GM19372 (cell line): ENCODE measurements around the gene CTNNA1.

Experiments used
- ATAC-seq: cut with Tn5 transposase; IDR thresholded peaks from one replicate; pipeline ENCODE4 v1.9.1; 2021; ENCODE audit warnings: mild to moderate bottlenecking, low read depth, moderate library complexity; ENCODE audit not compliant: unreplicated experiment

Gene CTNNA1

DNA sequence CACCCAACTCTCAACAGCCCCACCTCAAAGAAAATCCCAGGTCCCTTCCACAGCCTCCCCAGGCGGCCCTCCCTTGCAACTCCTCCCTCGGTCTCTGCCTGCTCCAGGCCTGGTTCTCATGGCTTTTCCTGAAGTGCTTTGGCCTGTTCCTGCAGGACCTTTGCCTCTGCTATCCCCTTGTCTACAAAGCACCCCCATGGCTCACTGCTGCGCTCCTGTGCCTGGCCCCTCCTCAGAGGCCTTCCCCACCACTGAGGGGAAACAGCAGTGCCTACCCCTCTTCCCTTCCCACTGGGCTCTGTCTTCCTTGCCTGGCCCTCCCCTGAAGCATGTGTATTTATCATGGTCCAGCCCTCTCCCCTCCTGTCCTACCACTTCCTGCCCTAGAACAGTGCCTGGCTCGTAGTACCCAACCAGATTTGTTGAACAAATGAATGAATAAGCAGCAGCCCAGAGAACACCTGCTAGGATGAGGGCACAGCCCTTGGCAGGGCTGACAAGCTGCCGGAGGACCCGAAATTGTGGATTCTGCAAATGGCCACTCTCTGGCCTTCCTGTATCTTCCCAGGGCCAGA, 190.5 kb downstream of the CTNNA1 start:
- no peak for ATAC-seq

DNA sequence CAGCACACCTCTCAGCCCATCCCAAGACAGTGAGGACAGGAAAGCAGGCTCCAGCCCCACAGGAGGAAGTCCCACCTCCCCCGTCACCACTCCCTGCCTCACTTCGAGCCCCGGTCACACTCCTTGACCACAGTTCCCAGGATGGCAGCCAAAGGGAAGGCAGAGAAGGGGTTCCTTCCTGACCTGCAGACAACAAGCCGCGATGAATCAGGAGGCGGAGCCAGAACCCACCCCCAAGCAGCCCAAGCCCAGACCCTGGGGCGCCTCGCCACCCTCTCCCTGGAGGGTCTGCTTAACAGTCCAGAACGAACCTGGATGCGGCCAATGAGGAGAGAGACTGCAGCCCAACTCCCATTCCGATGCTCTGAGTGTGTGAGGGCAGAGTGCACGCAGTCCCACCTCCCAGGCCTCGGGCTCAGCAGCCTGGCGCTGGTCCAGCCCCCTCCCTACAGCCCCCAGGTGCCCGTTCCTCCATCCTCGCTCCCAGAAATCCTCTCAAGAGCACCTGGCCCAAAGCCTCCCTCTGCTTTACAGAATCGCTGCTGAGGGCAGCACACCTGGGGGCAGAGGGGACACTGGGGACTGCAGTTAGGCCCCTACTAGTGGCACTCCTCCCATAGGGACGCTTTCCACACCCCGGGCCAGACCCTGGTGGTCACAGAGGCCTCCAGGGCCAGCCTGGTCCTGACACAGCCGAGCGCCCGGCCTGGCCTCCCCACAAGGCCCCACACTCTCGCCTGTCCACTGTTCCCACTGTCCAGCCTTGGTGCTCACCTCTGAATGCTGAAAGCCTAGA, 191.5 kb downstream of the CTNNA1 start:
- ATAC-seq = no peak

DNA sequence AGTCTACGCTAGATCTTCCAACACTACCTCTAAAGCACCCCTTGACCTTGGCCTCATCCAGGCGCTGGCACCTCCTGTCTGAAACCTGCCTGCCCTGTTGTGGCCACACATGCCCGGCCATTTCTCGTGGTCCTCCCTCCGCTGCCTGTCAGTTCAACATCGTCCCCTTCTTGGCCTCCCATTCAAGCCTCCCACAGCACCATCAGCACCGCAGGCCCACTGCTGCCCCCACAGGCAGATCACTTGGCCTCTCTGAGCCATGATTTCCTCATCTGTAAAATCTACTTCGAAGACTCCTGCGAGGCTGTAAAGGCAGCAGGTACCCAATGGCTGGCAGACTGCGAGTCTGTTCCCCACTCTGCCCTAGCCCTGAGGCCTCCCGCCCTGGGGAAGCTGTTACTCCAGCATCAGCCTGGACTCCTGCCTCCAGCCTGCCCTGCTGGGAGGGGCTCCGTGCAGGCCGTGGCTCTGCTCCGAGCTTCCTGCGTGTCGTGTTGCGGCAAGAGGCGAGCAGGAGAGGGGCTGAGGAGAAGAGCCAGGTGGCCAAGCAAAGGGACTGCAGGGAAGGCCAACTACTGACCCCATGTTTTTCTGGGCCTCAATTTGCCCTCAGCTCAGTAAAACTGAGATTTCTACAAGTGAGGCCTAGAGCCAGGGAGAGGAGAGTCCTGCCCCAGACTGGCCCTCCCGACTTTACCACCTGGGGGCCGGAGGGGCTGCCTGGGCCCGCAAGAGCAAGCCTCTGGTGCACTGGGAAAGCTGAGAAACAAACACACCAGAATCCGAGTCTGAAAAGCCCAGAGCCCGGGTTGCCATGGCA, 192.4 kb downstream of the CTNNA1 start:
- no peak for ATAC-seq

DNA sequence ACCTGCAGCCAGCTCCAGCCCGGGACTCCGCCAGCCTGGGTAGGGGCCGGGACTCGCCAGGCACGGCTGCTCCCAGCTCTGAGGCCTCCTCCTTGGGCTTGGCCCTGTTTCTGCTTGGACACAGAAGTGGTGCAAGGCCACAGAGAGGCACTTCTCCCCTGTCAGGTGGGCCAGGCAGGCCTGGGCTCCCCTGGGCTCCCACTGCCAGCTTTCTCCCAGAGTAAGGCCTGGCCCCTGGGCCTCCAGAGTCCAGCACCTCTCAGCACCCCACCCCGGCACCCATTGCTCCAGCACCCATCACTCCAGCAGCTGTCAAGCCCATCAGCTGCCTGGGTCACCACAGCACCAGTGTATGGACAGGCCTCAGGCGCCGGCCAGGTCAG, 193.0 kb downstream of the CTNNA1 start:
- no peak for ATAC-seq

DNA sequence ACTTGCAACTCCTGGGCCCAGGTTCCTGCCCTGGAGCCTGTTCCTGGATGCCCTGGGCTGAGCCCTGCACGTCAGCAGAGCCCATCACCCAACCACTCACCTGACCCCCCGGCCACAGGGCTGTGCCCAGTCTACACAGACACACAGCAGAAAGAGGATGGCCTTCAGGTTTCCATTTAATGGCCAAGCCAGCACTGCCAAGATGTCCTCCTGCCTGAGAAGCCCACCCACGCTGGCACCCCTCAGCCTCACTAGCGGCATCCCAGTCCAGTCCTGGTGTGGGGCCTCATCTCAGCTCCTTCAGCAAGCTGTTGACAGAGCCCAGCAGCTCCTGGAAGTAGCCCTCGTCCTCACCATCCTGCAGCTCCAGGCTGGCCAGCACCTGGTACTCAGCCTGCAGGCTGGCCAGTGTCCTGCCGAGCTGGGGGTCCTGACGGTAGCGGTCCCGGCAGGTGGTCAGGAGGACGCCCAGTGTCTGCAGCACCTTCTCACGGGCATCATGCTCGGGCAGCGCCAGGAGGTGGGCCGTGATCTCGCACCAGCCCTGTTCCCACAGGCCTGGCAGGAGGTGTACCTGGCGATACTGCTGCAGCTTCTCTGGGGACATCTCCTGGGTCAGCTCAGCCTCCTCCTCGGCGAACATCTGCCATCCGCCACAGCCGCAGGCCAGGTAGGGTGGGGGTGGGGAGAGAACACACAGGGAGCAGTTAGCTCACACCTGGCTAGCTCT, 193.8 kb downstream of the CTNNA1 start:
- no peak for ATAC-seq

DNA sequence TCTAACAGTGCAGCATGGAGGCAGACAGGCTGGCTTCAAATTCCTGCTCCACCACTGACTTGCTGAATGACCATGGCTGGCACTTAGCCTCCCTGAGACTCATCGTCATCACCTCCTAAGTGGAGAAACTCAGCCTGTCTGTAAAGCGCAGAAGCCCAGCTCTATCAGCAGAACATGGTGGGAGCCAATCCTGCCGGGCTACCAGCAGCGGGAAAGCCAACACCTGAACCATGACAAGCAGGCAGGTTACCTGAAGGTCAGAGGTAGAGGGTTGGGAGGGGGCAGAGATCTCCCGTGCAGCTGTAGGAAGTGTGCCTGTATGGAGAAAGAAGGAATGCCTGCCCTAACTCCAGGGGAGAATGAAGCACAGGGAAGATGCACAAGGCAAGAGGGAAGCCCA, 194.6 kb downstream of the CTNNA1 start:
- ATAC-seq = no peak

DNA sequence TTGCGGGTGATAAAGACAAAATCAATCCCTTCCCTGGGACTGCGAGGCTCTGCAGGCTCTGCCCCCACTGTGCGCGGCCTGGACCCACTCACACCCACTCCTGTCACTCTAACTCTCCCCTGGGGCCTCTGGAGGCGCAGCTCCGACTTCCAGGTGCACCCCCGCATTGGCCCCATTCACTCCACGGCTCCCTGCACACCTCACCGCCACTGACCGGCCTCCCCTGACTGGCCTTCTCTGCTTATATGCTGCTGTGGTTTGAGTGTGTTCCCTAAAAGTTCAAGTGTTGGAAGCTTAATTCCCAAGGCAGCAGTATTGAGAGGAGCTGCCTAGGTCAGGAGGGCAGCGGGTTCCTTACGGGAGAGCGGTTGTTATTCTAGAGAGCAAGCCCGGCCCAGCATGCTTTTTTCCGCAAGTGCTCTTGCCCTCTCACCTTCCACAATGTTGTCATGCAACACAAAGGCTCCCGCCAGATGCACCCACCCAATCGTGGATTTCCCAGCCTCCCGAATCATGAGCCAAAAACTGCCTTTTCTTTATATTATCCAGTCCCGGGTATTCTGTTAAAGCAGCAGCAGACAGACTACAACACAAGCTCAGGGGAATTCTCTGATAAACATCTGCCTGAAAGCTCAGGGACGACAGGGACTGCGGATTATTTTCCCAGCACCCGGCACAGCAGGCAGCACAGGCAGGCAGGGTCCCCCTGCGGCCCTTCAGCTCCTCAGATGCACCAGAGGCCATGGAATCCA, 195.4 kb downstream of the CTNNA1 start:
- ATAC-seq = no peak

DNA sequence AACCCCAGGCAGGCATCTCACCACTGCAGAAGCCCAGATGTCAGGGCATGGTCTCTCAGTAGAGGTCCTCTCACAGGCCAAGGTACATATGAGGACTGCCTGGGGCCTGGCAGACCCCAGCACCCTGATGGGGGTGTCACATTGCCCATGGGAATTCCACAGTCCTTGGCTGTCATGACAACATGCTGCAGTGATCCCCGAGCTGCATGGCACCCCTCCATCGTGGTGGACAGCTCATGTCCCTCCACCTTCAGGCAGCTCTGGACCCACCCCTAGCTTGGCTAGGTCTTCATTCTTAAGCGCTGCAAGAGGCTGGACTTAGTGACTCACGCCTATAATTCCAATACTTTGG, 196.0 kb downstream of the CTNNA1 start:
- no peak for ATAC-seq

DNA sequence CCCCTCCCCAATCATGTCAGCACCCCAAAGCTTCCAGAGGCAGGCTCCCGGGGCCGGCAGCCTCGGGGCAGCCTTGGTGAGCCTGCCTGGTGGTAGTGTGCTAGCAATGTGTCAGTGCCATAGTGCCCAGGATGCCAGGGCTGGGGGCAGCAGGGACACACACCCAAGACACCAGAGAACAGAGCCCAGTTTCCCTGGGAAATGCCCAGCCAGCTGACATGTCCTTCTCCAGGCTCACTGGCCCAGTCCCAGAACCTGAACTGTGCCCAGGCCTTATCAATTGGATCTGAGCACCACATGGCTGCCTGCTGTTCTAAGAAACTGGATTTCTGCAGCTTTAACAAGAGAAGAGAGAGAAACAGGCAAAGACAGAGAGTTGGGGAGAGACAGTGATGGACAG, 196.8 kb downstream of the CTNNA1 start:
- ATAC-seq = no peak

DNA sequence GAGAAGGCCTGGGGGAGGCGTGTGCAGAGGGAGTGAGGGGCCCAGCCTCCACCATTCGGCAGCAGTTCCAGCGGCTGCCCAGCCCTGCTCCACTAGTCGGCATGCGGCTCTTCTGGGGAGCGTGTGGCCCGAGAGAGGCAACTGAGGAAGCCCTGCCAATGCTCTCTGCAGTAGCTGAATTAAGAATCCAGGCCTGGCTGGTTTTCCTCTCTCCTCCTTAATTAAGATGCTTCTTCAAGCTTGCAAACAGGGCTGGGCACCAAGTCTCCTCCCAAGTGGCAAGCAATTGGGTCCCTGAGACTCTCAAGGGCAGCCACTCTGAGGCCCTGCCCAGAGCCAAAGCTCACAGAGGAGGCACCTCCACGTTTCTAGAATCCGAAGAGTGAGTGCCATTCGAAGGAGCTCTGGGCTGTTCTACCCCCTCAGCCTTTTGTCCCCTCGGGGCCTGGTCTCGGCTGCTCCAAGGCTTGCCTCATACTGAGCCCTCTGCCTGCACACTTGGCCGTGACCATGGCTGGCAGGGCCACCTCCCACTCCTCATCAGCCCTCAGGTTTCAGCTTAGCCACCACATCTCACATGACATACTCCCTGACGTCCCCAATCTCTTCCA, 197.3 kb downstream of the CTNNA1 start:
- ATAC-seq = no peak

DNA sequence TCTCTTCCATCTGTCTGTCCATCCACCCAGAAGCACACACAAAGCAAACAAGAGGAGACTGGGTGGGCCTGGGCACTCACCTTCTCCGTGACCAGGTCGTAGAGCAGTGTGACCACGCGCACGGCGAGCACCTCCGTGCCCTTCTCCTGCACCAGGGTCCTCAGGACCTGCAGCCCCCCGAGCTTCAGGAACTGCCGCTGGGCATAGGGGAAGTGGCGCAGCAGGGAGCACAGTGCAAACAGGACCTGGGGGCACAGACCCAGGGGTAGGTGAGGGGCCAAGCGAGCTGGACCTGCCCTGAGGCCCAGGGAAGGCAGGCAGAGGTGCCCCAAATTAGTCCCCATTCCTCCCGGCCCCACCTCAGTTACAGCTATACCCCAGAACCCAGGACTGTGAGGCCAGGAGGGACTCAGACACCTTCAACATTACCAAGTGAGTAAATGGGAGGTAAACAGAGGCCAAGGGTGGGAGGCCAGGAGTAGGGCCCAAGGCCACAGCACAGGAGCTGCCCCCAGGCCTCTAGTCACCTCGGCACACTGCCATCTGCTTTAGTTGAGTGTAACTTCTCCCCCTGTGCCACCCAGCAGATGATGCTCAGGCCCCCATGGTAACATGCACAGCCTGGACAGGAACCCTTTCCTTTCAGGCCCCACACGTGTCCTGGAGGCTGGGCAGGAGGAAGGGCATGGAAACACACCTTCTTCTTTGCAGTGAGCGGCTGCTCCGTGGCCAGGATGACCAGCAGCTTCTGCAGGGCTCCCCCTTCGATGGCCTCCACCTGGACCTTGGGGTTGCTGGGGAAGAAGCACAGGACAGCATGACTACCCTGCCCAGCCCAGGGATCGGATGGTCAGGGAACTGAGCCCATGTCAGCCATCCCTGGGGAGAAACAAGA, 198.1 kb downstream of the CTNNA1 start:
- ATAC-seq = no peak

DNA sequence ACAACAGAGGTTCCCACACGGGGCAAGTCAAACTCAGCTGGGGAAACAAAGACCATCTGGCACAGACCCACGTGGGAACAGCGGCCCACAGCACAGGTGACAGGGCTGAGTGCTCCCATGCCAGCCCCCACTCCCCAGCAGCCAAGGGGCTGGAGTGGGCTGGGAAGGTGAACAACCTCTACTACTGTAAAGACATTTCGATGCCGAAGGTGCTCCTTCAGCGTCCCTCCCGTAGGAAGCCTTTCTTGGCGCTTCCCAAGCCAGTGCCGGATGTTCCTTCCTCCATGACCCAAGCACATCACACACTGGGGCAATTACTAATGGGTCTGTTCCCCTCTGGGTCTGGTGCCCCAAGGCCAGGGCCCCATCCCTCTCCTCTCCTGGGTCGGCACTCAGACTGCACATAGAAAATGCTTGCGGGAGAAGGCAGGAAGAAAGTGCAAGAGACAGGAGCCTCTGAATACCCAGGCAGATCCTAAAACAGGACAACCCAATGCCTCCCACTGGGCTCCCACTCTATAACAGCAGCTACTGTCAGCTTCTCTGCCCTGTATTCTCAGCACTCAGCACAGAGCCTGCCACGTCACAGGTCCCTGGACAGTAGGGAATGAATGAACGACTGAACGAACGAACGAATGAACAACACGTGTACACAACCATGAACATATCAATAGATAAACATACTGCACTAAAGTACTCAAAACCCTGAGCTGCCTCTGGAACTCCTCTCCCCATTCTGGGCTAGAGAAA, 198.9 kb downstream of the CTNNA1 start:
- no peak for ATAC-seq

DNA sequence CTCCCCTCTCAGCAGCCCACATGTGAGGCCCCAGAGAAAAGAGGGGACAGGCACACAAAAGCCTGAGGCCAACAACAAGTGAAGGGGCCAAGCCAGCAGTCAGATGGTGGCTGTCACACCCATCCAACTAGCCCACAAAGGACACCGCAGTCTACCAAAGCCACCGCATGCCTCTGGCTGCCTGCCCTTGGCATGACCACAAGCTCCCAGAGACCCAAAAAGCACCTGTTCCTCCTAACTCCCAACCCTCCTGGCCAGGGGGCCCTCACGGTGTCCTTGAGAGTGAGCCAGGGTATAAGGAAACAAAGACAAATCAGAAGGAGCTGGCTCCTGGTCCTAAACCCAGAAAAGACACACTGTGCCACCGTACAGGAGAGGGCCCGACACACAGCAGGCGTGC, 199.7 kb downstream of the CTNNA1 start:
- ATAC-seq = no peak

DNA sequence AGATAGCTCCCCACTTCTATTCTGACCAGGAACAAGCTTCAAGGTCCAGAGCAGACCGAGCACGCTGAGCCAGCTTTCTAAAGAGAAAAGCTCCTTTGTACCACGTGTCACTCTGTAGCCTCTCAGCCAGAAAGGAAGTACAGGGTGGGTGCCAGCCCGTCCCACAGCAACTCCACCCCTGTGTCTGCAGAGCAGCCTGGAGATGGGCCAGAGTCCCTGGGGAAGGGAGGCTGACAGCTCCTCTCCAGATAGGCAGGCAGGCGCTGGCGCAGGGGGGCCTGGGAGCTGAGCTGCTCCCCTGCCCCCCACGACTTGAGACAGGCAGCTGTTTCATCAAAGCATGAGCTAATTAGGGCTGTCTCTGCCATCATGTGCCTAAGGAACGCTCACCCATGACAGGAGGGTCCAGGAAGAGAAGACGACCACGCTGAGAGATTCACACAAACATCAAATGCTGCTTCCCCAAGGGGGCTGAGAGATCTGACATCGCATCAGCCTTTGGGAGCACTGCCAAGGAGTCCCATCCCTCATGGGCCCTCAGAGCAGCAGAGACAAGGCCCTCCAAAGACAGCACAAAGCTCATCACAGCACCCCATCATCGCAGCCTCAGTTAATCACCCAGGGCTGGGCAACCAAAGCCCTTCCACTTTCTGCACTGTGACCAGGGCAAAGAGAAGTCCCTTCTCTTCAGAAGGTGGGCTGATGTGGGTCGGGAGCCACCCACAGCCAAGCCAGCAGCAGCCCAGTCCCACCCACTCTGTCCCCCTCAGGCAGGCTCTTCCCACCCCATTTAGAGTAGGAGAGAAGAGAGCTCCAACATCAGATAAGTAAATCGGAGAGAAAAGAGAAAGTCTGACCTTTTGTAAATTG, 200.4 kb downstream of the CTNNA1 start:
- no peak for ATAC-seq

DNA sequence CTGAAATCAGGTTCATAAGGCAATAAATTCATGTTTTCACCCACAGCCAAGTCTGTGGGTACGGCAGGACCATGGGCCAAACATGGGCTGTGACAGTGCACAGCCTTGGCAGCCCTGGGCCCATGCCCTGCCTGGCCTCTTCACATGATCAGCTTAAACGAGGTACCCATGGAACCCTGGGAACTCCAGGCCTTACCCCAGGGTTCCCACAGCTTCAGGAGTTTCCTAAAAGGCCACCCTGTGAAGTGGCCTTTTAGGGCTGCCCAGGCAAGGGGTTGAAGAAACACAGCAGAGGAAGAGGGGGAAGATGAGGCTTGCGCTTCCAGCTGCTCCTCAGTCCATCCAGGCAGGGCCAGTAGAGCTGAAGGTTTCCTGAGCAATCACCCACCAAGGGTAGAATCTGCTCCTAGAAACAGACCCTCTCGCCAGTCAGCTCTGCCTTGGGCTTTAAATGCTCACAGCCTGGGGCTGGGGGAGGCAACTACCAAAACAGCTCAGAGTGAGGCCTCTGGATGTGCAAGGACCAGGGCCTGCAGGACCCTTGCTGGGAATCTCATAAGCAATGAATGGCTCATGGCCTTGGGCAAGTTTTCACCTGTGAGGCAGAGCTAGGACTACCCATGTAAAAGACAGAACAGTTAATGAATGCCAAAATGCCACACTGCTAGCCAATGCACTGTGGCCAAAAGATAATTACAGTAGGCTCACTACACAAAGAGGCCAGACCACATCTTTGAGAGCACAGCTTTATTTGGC, 201.2 kb downstream of the CTNNA1 start:
- no peak for ATAC-seq

DNA sequence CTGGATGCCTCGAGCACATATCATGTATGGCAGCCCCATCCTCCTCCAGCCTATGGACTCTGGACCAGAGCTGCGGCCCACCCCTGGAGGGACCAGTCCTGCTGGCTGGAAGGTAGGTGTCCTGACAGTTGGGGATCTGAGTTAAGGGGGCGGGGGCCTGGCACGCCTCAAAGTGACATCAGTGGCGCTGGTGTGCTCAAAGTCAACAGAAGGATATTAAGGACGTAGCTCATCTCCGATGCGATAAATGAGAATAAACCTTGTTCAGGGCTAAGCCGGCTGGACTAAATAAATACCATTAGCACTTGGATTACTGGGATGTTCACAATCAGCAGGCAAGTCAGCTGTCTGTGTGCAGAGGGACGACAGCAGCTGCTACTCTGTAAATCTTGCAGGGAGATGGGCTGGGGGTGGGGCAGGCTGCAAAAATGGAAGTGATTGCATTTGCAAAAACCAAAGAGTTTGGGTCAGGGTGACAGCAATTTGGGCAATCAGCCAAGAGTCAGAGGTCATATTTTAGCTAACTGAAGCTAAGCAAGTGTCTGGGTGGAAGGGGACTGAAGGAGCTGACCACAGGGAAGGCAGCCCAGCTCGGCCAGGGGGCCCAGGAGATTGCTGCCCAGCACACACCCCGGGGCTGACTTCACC, 201.9 kb downstream of the CTNNA1 start:
- no peak for ATAC-seq
